PC-3 (cell line): Measurements from ENCODE around the gene FOXN3.

Experiments
- EZH2phosphoT487 ChIP-seq: fragments of 300-600 bp; sonication (generic); IDR thresholded peaks from 2 replicates; pipeline ENCODE4 v1.6.1; 2018; ENCODE audit warnings: mild to moderate bottlenecking, antibody characterized with exemption, low read length, borderline replicate concordance
- TF ChIP-seq, protein P1 (sequence below): fragments of 300-600 bp; sonication (generic); conservative IDR thresholded peaks from 2 replicates; pipeline ENCODE4 v1.5.1; 2017; ENCODE audit warnings: antibody characterized with exemption, low read depth, mild to moderate bottlenecking, low read length

- TF ChIP-seq, protein P1, sequence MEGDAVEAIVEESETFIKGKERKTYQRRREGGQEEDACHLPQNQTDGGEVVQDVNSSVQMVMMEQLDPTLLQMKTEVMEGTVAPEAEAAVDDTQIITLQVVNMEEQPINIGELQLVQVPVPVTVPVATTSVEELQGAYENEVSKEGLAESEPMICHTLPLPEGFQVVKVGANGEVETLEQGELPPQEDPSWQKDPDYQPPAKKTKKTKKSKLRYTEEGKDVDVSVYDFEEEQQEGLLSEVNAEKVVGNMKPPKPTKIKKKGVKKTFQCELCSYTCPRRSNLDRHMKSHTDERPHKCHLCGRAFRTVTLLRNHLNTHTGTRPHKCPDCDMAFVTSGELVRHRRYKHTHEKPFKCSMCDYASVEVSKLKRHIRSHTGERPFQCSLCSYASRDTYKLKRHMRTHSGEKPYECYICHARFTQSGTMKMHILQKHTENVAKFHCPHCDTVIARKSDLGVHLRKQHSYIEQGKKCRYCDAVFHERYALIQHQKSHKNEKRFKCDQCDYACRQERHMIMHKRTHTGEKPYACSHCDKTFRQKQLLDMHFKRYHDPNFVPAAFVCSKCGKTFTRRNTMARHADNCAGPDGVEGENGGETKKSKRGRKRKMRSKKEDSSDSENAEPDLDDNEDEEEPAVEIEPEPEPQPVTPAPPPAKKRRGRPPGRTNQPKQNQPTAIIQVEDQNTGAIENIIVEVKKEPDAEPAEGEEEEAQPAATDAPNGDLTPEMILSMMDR, result no peak
- TF ChIP-seq EZH2phosphoT487, result no peak
Measured at GRCh38 chr14:89215531-89215930, 201.5 kb downstream of the FOXN3 start.
